OCI-M2 (cell line): ENCODE measurements around the gene APCDD1.
"Not testable (repeated sequence)": the region's sequence is repeated elsewhere in the genome, so short reads cannot be mapped to it uniquely, and the experiment has no call there.

Experiments
- DNase-seq: peaks from one replicate; lab custom pipeline; 2025; ENCODE audit not compliant: unreplicated experiment; lab: John Stamatoyannopoulos, UW

The APCDD1 gene

DNA sequence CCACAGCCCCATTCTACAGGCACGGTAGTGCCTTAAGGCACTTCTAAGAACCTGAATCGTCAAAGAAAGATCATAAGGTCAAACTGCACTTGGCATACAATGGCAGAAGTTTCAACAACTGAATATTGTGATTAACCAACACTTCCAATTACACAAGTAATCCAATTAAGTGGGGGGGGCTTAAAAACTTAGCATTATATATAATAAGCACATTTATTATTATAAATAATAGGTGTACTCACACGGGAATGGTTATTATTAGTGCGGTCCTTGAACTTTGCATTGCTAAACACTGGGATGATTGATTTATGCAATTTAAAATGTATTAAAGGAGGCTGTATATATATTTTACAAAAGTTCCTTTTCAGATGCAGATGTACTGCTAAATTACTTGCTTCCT lies 7.6 kb downstream of the APCDD1 start:
- DNase-seq, result no peak

DNA sequence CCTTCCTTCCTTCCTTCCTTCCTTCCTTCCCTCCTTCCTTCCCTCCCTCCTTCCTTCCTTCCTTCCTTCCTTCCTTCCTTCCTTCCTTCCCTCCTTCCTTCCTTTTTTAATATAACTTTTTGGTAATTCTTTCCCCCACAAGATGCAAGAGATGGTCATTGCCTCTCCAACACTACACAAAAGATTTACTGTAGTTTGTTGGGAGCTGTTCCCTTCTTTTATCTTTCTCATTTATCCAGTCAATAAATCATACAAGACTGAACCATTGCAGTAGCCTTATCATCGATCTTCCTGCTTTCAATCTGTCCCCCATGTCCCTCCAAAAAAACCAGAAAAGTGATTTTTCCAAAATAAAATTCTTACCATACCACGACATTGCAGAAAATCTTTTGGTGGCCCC lies 8.2 kb downstream of the APCDD1 start:
- DNase-seq, result no peak

DNA sequence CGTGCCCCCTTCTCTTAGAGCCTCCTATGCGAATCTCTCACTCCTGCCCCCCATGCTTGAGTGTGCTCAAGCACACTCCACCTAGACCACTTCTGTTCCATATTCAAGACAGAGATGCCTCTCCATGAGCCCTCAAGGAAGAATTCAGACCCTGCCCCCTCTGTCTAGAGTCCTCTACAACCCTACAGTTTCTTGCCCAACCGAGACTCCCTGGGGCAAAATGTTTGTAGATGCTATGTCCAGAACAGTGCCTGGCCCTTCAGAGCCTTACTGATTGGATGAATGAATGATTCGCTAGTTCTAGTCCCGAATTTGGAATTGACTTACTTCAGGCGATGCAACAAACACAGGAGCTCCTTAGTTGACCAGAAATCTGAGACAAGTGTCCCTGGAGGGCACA lies 8.7 kb downstream of the APCDD1 start:
- no peak for DNase-seq

DNA sequence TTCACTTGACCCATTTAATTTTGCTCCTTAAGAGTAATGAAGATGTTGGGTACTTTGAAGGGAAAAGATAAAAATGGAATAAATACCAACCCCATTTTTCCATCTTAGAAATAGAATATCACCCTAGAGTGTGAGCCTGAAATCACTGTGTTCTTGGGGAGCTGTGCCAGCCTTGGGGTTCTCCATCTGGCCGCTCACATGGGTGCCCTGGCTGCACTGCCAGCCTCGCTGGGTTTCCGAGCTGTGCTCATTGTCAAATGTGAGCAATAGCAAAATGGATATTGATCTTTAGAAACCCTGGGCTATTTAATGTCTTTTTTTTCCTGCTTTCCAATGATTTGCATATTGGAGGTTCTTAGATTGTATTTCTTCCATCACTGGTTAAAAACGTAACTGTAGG lies 9.3 kb downstream of the APCDD1 start:
- no peak for DNase-seq

DNA sequence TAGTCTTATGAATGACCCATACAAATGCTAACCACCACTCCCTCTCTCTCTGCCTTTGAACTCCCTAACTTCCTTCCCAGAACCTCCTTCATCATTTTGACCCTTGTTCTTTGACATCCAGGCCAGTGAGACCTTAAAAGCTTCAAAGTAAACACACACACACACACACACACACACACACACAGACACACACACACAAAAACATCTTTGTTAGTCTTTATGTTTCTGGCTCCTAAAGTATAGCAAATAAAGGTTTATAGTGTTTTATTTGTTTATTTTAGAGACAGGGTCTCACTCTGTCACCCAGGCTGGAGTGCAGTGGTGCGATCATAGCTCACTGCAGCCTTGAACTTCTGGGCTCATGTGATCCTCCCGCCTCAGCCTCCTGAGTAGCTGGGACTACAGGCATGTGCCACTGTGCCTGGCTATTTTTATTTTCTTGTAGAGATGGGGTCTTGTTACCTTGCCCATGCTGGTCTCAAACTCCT lies 9.8 kb downstream of the APCDD1 start:
- not testable (repeated sequence) for DNase-seq

DNA sequence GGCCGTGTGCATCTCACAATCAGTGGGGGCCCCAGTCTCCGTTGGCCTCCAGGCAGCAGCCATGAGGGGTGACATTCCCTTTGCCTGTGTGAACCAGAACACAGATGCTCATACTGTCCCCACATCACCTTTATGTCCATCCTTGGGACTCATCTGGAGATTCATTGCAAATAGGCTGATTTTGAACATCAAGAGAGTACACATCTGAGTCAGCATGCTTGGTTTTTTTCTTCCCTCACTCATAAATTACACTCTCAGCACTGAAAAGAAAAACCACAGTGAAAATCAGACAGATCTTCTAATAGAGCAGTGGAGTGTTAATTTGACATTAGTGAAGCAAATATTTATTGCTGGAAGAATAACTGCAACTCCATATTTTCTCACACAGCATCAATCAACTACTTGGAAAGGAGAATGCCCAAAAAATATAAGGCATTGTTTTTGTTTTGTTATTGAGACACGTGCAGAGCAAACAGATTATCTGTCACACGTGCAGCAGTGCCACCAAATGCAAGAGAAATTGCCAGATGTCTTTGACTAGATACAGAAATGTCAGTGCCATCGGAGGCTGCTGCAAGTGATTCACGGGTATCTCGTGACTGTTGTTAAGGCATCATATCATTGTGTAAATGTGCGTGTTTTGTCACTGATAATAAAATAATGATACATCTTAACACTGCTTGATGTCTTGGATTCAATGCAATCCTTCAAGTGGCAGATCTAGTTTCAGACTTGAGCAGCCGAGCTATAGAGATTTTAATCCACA lies 10.9 kb downstream of the APCDD1 start:
- DNase-seq, result no peak

DNA sequence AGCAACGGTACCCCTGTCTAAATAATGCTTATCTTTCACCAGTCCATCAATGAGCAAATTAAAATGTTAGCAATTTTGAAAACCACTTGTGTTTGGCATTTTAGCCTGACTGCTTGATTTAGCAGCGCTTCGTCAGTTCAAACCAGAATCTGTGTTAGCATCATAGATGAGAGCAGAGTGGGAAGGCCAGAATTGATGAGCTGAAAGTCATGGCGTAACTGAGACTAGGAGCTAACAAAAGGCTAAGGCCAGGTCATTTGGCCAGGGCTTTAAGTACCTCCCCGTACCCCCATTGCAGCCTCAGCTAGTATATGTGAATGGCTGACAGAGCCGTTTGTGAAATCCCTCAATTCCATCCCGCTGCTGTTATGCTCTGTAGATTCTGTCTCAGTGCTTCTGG lies 16.0 kb downstream of the APCDD1 start:
- DNase-seq, result no peak

DNA sequence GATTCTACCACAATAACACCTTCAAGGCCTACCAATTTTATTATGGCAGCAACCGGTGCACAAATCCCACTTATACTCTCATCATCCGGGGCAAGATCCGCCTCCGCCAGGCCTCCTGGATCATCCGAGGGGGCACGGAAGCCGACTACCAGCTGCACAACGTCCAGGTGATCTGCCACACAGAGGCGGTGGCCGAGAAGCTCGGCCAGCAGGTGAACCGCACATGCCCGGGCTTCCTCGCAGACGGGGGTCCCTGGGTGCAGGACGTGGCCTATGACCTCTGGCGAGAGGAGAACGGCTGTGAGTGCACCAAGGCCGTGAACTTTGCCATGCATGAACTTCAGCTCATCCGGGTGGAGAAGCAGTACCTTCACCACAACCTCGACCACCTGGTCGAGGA lies 17.1 kb downstream of the APCDD1 start:
- no peak for DNase-seq

DNA sequence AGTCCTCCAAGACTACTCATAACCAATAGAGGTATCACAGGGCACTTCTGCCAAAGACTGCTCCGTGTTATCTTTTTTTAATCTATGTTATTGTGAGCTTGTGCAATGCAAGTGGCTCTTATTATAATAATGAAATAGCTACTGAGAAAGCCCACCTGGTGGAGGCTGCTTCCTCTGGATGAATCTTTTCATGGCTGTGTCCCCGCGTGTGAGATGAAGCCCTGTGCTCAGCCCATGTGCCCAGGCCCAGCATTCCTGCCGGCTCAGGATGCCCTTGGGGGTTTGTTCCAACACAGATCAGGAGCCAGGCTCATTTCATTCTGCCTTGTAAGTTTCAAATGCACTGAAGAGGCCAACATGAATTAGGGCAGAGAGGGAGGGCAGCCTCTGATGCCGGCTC lies 18.7 kb downstream of the APCDD1 start:
- DNase-seq, result no peak

DNA sequence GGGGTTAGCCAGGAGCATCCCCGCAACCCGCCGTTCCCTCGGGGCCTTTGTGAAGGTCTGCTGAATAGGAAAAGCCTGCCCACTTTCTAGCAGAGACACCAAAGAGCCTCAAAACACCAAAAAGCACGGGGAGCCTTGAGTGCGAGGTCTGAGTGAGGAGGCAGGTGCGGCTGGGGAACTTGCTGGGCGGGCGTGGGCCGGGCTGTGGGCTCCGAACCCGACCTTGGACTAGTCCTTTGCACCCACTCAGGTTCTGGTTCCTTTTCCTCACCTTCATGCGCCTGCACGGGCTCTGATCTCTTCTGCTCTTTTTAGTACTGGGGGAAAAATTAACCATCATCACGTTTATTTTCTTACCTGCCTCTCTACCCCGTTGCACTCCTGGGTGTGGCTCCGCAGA lies 19.9 kb downstream of the APCDD1 start:
- no peak for DNase-seq

DNA sequence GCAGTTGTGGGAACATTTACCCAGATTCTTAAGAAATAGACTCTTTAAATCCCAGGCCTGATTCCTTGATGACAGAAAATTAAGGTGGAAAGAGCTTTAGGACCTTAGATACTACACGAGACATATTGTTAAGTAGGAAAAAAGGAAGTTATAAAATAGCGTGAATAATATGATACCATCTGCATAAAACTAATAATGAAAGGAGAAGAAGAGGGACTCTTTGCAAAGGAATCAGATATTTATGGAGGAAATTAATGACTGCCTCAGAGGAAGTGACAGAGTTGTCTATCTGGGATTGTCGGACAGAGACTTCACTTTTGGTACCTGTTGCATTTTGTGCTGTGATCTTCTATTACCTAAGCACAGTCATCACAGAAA lies 20.8 kb downstream of the APCDD1 start:
- DNase-seq, result no peak

DNA sequence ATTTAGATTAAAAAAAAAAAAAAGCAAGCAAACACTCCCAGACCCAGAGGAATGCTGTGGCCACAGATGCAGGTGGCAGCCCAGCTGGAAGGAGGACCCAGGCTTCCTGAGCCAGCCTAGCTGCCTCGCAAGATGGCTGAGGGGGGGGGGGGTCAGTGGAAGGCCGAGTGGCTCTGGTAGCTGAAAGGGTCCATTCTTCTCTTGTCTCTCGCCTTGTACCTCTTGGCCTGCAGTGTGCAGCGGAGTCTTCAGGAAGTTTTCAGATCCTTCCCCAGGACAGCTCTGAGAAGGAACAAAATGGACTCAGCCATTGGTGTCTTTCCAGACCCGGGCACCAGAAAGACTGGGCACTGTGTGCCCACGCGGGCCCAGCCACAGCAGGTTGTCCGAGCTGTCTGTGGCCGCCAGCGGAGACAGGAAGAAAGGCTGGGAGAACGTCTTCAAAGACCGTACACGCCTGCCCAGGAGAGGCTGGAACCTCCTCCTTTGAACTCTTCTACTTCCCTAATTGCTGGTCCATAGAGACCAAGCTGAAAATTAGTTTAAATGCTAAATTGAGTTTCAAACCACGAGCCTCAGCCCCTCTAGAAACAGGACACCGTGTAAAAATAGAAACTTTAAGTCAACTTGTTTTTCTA lies 21.3 kb downstream of the APCDD1 start:
- no peak for DNase-seq

DNA sequence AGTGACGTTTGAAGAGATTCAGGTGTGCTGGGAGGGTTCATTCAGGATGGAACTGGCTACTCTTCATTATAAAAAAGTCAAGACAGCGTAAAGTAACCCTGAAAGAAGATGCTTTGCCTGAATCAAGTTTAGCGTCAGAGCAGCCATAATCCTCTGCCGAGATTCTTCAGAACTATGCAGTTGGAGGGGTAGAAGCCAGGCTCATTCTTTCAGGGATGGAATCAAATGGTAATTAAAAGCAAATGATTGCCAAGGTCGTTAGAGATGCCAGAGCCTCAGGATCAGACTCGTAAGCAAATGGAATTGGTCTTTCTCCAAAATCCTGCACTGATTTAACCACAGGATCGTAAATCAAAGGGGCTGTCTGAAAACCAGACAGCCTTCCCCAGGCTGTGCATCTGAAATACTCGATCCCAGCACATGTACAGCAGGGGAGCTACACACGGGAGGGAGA lies 21.9 kb downstream of the APCDD1 start:
- no peak for DNase-seq

DNA sequence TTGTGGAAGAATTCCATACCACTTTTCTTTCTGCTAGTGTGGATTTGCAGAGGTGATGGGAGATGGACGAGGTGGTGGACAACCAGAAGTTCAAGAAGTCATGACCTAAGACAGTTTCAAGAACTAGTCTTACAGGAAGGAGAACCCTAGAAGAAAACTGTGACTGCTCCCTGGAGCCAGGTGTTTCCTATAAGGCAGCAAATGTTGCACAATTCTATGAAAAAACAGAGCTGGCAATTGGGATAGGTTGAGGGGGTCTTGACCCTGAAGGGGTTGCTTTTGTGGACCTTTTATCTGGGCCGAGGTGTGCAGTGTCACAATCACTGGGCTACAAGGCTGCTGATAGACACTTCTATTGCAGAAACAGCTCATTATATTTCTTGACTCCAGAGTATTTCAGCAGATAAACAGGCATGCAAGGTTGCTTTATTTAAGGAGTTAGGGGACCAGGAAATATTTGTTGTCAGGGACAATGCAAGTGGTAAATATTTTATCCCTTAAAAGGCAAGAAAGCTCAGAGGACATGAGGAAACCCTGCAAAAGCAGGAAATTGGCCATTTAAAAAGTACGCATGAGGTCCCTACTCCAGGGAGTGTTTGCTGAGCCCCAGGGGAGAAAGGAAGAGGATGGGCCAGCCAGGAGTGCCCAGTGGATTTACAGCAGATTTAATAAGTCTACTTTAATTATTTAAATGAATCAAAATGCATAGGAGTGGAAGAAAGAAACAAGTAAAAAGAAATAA lies 22.9 kb downstream of the APCDD1 start:
- no peak for DNase-seq

DNA sequence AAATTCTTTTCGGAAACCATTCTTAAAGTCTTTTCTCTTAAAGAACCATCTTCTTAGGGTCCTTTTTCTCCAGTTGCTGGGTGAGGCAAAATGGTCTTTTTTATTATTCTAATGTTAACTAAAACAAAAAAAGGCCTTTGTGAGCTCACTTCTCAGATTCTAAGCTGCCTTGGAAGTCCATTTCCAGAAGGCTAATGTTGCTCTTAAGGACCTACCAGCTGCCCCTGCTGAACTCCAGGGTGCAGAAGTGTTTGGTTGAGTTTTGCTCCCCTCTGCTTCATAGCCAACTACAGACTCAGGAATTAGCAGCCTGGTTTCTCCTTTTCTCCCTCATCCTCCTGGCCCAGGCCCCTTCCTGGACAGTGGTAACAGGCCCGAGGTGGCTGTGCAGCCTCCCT lies 23.4 kb downstream of the APCDD1 start:
- no peak for DNase-seq

DNA sequence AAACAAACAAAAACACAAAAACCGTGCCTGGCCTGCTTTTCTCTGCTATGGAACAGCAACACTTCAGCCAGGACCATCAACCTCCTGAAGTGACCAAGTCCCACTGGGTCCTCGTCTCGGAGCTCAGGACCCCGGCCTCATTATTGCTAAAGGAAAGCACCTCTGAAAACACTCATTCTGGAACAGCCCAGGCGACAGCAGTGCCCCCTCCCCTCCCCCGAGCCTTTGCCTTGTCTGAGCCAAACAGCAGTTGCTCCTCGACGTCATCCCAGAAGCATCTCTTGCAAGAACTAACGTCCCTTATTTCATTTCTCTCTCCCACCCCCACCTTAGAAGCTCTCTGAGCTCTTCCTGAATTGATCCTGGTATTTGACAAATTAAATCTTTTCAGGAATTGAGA lies 27.4 kb downstream of the APCDD1 start:
- DNase-seq, result no peak

DNA sequence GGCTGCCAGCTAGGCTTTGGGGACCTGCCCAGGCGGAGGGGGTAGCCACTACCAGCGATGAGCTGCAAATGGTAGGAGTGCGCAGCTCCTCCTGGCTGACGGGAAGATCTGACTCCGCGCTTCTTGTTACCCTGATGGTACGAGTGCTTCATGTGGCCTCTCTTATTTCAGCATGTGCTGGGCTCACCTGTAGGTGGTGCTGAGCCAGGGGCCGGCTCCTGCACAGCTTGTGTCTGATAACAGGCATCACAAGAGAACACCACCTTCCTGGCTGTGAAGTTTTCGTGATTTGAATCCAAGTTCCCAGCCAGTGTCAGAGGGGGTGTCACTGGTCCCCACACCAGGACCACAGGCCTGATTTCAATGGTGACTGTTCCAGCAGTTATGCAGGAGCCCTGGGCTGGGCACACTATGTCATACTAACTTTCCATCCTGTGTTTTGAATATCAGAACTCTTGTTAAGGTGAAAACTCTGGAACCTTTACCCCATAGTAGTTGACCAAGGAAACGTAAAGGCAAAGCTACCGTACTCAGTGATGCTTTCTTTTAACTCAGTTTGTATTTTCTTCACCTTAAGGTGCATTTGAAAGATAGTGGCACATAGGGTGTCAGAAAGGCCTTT lies 28.0 kb downstream of the APCDD1 start:
- no peak for DNase-seq

DNA sequence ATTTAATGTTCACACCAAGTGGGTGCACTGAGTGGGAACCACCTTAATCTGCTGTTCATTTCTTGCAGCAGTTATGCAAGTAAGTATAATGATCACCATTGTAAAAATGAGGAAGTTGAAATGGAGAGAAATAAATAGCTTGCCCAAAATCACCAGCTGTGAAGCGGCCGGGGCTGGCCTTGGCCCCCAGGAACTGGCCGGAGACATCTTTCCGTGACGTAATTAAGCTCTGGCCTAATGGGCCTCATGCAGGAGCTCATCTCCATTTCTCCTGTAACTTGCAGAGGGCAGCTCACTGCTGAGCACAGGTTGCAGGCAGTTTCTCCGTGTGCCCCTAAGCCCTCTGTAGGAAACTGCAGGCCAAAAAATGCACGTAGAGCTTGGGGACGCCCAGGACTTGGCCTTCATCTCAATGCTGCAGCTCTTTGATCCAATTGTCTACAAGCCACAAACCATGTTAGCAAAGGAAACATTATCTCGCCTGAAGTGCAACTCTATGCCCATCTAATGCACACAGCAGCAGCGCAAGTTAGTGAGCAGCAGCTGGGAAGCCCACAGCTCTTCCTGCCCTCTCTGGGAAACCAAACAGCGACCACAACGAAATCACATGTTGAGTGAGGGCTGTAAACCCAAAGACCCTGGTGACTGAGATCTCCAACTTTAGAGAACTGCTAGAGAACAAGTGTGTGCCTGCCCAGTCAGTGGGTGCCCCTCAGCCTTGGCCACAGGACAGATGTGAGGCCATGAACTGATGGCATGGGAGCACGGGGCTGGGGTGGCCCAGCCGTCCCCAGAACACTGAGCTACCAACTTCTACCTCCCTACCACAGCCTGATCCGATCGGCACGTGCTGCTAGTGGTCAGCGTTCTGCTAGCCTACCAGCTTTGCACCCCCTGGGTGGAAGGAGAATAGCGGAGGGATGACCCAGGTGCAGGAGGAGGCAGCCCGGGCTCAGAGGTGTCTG lies 28.8 kb downstream of the APCDD1 start:
- no peak for DNase-seq

DNA sequence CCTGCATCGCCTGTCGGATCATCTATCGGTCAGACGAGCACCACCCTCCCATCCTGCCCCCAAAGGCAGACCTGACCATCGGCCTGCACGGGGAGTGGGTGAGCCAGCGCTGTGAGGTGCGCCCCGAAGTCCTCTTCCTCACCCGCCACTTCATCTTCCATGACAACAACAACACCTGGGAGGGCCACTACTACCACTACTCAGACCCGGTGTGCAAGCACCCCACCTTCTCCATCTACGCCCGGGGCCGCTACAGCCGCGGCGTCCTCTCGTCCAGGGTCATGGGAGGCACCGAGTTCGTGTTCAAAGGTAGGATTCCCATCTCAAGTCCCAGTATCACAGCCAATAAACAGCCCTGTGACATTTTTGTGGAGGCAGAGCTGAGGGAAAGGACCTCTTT lies 31.0 kb downstream of the APCDD1 start:
- DNase-seq, result no peak

DNA sequence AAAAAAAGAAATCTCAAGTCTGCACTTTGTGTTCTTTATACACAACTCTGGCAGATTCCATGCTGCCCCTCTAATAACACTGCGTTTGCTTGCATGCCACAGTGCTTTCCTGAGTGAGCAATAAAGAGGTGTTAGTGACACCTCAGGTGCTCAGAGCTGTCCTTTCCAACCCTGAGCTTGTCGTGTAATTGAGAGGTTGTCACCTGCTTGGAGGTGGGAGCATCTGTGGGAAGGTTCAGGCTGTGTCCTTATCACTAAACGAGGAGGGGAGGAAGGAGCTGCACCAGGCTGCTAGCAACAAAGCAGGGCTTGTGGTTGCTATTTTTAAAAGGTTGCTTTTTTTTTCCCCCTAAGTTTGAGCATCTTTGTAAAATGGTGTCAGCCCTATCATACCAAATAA lies 31.9 kb downstream of the APCDD1 start:
- no peak for DNase-seq
